Prostate gland (tissue), 2 donors: Measurements from ENCODE around the gene SLC6A11. TPM values are rescaled to one million over a fixed set of nuclear protein-coding genes. Genes with fewer than 3 reads are reported as not detected.

Experiments used
- DNase-seq: peaks from one replicate; pipeline ENCODE4 v3.0.0-alpha.2; 2019; ENCODE audit warnings: low spot score
- H3K27ac ChIP-seq, 2 donors: fragments of 200-600 bp; sonication (generic); 2 replicates each; pipeline ENCODE4 v1.5.1; 2017 to 2019
- H3K27me3 ChIP-seq: fragments of 200-600 bp; sonication (generic); replicated peaks from 2 replicates; pipeline ENCODE4 v1.5.1; 2019; ENCODE audit not compliant: insufficient read depth
- H3K36me3 ChIP-seq, 2 donors: fragments of 200-600 bp; sonication (generic); 1 replicate in 1 of 2; 2 replicates in 1 of 2; pipeline versions ENCODE4 v1.5.1 to v1.8.1; 2017 to 2019
- H3K4me1 ChIP-seq: fragments of 200-600 bp; sonication (generic); replicated peaks from 2 replicates; pipeline ENCODE4 v1.5.1; 2019
- H3K4me3 ChIP-seq, 2 donors: fragments of 200-600 bp; sonication (generic); 2 replicates each; pipeline ENCODE4 v1.5.1; 2017 to 2019
- H3K9me3 ChIP-seq: fragments of 200-600 bp; sonication (generic); 2 replicates; pipeline ENCODE4 v1.5.1; 2017
- POLR2A ChIP-seq: fragments of 450-650 bp; IDR thresholded peaks from one replicate; pipeline ENCODE4 v1.6.1; 2016; ENCODE audit warnings: antibody characterized with exemption, mild to moderate bottlenecking
- POLR2AphosphoS5 ChIP-seq: sonication (generic); formaldehyde crosslinking; IDR thresholded peaks from one replicate; pipeline ENCODE4 v1.6.1; 2017; ENCODE audit warnings: antibody characterized with exemption
- WGBS: methylation state at CpG from one replicate; pipeline ENCODE4 v1.1.5; 2018; 5-methylcytosine and 5-hydroxymethylcytosine counted together
- intact Hi-C: fragments of 100-400 bp; cut with DNase I; formaldehyde crosslinking; loops from one replicate; pipeline ENCODE4 v1.14.2; 2022
- total RNA-seq, 2 donors: library from RNA; depleted of rRNA; stranded (reverse); fragments of >200 nt; gene quantifications; one replicate each; pipeline ENCODE4 v1.1.0, GENCODE V29; 2016
- TF ChIP-seq, protein P1 (sequence below), 4 experiments: fragments of 200-600 bp in 2 of 4; fragments of 450-650 bp in 2 of 4; sonication (generic) in 2 of 4; IDR thresholded peaks; 1 replicate in 3 of 4; 2 replicates in 1 of 4; pipeline ENCODE4 v1.5.1; 2016 to 2019; ENCODE audit warnings: antibody characterized with exemption in 4 of 4, mild to moderate bottlenecking in 2 of 4, moderate library complexity in 2 of 4

Gene SLC6A11
- total RNA-seq, 2 donors from 2014 or later, result 3.6 to 6.9 TPM

DNA sequence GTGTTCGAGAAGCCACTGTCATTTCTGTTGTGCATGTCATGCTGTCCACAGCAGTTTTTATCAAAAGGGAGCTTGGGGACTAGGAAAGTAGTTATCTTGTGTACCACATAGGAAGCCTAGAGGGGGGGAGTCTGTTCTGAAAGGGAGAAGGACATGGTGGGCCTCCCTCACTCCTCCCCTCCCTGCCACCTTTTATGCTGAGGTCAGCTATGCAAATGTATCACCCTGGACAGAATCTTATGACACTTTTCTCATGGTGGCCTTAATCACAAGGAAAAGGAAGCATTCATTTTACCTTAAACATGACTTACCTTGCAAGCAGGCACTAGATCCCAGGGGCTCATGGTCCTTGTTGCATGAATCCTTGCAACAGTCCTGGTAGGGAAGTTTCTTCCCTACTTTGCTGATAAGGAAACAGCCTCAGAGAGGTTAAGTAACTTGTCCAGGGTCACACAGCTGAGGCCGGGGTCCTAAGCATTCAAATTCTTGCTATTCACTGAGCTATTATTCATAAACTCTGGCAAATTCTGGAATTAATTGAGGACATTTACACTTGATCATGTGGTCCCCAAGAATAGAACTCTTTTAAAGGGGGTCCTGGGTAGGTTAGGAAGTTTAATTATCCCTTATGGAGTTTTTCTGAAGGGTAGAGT is 95.4 kb downstream of the SLC6A11 start:
- no peaks in the 10 kb centered on the region for H3K27me3 ChIP-seq
- no peaks in the 10 kb centered on the region for H3K36me3 ChIP-seq
- H3K4me3 ChIP-seq, result no peak overlapping the region
- TF ChIP-seq, protein P1, sequence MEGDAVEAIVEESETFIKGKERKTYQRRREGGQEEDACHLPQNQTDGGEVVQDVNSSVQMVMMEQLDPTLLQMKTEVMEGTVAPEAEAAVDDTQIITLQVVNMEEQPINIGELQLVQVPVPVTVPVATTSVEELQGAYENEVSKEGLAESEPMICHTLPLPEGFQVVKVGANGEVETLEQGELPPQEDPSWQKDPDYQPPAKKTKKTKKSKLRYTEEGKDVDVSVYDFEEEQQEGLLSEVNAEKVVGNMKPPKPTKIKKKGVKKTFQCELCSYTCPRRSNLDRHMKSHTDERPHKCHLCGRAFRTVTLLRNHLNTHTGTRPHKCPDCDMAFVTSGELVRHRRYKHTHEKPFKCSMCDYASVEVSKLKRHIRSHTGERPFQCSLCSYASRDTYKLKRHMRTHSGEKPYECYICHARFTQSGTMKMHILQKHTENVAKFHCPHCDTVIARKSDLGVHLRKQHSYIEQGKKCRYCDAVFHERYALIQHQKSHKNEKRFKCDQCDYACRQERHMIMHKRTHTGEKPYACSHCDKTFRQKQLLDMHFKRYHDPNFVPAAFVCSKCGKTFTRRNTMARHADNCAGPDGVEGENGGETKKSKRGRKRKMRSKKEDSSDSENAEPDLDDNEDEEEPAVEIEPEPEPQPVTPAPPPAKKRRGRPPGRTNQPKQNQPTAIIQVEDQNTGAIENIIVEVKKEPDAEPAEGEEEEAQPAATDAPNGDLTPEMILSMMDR (IDR thresholded peaks at IDR 0.05), result no peak
- TF ChIP-seq POLR2AphosphoS5 (no peak), POLR2A (no peak)
- 79% methylated on average over 2 of the region's 2 CpGs for WGBS
- no peak for DNase-seq
- no peak overlapping the region for H3K27ac ChIP-seq
- no peaks in the 10 kb centered on the region for H3K9me3 ChIP-seq
- H3K4me1 ChIP-seq, result no peaks in the 10 kb centered on the region
- intact Hi-C loops, result no loop called here

DNA sequence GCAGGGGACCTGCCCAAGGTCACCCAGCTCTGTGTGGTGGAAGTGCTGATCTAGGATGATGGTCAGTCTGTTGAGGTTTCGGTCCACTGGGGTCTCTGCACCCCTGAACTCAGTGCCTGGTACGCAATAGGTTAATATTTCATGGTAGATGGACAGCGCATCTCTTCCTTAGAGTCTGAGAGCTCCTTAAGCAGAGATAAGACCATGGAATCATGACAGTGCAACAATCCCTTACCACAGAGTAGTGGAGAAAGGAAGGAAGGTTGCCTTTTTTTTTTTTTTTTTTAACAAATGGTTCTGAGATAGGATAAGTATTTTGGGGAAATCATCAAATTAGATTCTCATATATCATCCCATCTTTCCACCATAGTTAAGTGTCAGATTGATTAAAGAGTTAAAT is 96.8 kb downstream of the SLC6A11 start:
- H3K27me3 ChIP-seq, result peaks cover 3% of the 10 kb centered on the region
- no peaks in the 10 kb centered on the region for H3K9me3 ChIP-seq
- H3K36me3 ChIP-seq, result no peaks in the 10 kb centered on the region
- no peak overlapping the region for H3K27ac ChIP-seq
- 81% methylated on average over 3 of the region's 3 CpGs for WGBS
- intact Hi-C loops, result no loop called here
- no peak overlapping the region for H3K4me3 ChIP-seq
- H3K4me1 ChIP-seq, result no peaks in the 10 kb centered on the region
- no peak for TF ChIP-seq POLR2AphosphoS5
- TF ChIP-seq POLR2A, result no peak
- TF ChIP-seq, protein P1 (IDR thresholded peaks at IDR 0.05), result no peak
- no peak for DNase-seq

DNA sequence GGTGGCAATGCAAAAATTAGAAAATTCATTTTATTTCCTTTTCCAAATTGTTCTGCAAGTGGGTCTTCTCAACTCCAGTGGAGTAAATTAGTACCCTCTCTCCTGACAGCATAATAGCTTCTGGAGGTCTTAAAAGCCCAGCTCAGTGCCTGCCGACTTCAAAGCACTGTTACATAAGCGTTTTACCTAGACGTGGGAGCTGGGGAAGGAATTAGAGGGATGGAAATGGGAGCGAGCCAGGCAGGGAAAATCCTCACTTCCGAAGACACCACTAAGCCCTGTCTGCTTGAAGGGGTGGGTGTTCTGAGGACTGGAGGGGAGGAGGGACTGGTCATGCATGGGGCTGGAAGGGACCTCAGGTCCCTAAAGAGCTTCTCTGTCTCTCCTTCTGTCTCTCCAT is 99.3 kb downstream of the SLC6A11 start:
- intact Hi-C loops, result no loop called here
- Histone ChIP-seq H3K27ac (no peak overlapping the region), H3K4me3 (no peak overlapping the region), H3K9me3 (no peaks in the 10 kb centered on the region), H3K36me3 (no peaks in the 10 kb centered on the region), H3K27me3 (peaks cover 3% of the 10 kb centered on the region), H3K4me1 (no peaks in the 10 kb centered on the region)
- TF ChIP-seq, protein P1 (IDR thresholded peaks at IDR 0.05), result no peak
- TF ChIP-seq POLR2AphosphoS5 (no peak), POLR2A (no peak)
- WGBS, result 21% methylated on average over 5 of the region's 5 CpGs
- no peak for DNase-seq

DNA sequence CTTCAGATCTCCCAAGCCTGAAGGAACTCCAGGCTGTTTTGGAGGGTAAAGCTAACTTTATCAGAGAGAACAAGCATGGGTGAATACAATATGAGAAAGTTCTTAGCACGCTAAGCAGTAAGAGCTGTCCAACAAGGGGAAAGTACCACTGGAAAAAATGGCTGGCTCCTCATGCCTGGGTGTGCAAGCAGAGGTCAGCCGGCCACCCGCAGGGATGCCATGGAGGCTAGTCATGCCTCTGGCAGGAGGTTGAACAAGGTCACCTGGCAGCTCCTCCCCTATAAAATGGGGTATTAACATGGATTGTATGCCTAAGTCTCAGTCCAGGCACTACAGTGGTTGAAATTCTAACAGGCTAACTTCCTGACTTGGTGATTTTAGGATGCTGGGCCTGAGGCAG is 101.1 kb downstream of the SLC6A11 start:
- H3K4me3 ChIP-seq, result no peak overlapping the region
- DNase-seq, result no peak
- 61% methylated on average over 3 of the region's 3 CpGs for WGBS
- H3K36me3 ChIP-seq, result no peaks in the 10 kb centered on the region
- intact Hi-C loops, result no loop called here
- peaks cover 3% of the 10 kb centered on the region for H3K27me3 ChIP-seq
- no peaks in the 10 kb centered on the region for H3K9me3 ChIP-seq
- no peak for TF ChIP-seq POLR2AphosphoS5
- TF ChIP-seq, protein P1 (IDR thresholded peaks at IDR 0.05), result no peak
- no peak for TF ChIP-seq POLR2A
- no peaks in the 10 kb centered on the region for H3K4me1 ChIP-seq
- no peak overlapping the region for H3K27ac ChIP-seq

DNA sequence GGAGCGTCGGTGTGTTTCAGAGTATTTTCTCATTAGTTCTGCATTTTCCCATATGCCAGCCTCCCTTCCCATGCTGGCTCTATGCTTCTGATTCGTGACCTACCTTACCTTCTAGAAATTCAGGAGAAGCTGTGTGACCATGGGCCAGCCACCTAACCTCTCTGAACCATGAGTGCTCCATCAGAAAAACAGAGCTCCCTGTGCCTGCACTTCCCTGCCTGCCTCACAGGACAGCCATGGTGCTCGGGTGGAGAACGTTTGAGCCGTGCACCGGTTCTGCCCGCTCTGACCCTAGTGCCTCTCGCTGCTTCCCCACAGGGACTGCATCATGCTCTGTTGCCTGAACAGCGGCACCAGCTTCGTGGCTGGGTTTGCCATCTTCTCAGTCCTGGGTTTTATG is 102.0 kb downstream of the SLC6A11 start:
- Histone ChIP-seq H3K4me3 (no peak overlapping the region), H3K4me1 (no peaks in the 10 kb centered on the region), H3K27me3 (peaks cover 3% of the 10 kb centered on the region), H3K9me3 (no peaks in the 10 kb centered on the region), H3K27ac (no peak overlapping the region), H3K36me3 (no peaks in the 10 kb centered on the region)
- intact Hi-C loops, result no loop called here
- TF ChIP-seq, protein P1 (IDR thresholded peaks at IDR 0.05), result no peak
- TF ChIP-seq POLR2AphosphoS5 (no peak), POLR2A (no peak)
- no peak for DNase-seq
- WGBS, result 93% methylated on average over 11 of the region's 11 CpGs
